Hematopoietic multipotent progenitor cell (in vitro differentiated cells): Measurements from ENCODE around the gene VSTM2L. TPM values are rescaled to one million over a fixed set of nuclear protein-coding genes. Genes with fewer than 3 reads are reported as not detected.

Source experiments
- DNase-seq, 3 donors: peaks; one replicate each; pipeline ENCODE4 v3.0.0-alpha.2; 2011 to 2015; ENCODE audit warnings: low read depth in 2 of 3, low spot score in 2 of 3
- total RNA-seq: library from RNA; depleted of rRNA; stranded (reverse); fragments of >200 nt; gene quantifications from one replicate; pipeline ENCODE4 v1.2.3, GENCODE V29; 2012

The VSTM2L gene
- total RNA-seq, 1 donor: not detected

DNA sequence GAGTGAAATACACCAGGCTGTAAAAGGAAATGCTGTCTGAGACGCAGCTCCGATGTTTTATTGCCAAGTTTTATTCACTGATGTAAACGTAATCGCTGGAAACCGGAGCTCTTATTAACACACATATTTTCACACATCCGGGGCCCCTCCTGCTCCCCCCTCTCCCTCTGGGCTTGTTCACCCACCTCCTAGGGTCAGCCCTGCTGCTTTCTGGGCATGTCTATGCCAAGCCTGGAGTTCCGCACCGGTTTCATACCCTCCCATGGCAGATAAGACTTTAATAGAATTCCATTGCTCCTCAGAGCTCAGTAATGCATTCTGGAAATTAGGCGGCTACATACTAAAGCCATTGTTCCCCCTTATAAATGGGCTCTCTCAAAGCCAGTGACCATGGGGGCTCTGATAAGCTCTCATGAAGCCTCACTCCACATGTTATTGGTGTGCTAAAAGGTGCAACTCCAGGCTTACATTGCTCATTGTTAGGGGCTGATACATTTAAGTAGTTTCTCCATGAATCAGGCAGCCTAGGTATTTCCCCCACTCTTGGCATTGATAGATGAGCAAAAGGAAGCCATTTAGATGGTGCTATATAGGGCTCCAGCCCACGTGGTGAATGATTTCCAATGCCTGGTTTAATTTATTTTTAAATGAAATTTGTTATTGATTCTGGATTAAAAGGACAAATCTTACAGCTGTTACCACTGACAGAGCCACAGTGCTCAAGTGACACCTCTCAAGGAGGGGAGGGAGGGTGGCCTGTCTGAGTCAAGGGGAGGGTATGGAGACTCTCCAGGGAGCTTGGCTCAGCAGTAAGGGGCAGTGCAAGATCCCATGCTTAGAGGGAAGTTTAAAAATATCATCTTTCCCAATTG, 4.5 kb upstream of the VSTM2L start:
- DNase-seq: no peak

DNA sequence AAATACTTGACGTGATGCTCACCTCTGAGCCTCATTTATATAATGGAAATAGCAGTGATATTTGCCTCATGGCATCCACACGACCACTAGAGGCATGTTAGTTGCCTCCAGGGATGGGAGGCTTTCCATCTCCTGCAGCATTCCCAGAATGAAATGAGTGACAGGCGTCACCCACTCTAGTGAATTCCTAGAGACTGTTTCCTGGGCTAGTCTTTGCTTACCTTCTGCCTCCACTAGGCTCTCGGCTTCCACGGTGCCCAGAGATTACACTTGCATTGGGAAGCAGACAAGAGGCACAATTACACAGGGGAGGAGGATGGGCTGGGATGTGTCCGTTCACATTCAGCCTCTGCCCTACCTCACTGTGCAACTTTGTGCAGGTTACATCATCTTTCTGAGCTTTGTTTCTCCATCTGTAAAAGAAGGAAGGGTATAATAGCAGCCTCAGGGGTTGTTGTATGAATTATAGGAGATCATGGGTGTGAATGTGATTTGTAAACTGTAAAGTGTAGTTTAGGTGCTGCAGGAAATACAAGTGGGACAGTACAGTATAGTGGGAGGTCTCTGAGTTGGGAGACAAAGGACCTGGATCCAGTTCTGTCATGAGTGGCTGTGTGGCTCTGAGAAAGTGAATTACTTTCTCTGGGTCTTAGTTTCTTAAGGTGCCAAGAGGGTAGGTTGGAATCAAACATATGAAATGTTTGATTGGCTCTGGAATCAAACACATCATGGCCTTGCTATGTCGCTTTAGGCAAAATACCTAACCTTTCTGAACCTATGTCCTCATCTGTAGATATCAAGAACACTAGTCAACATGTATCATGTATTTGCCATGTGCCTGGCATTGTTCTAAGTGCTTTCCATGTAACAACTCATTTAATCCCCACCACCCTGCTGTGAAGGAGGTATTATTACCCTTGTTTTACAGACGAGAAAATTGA, 3.6 kb upstream of the VSTM2L start:
- DNase-seq: no peak

DNA sequence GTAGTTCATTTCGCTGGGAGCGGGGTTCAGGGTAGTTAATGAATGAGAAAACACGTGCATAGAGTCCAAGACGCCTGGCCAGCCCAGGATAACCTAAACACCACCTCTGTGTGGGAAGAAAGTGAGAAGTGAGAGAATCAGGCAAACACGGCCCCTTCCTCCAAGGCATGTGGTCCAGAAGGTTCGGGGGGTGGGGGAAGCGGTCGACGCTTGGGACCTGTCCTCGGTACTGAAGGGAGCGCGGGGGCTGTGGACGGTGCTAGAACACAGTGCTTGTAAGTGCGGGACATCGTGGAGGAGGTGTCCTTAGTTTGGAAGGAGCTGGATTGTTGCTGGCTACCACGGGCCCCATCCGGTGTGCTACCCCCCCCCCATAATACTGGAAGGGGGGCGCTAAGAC, 1.7 kb upstream of the VSTM2L start:
- peak in 2 of 3 donors; percentile 22 to 47 for DNase-seq

DNA sequence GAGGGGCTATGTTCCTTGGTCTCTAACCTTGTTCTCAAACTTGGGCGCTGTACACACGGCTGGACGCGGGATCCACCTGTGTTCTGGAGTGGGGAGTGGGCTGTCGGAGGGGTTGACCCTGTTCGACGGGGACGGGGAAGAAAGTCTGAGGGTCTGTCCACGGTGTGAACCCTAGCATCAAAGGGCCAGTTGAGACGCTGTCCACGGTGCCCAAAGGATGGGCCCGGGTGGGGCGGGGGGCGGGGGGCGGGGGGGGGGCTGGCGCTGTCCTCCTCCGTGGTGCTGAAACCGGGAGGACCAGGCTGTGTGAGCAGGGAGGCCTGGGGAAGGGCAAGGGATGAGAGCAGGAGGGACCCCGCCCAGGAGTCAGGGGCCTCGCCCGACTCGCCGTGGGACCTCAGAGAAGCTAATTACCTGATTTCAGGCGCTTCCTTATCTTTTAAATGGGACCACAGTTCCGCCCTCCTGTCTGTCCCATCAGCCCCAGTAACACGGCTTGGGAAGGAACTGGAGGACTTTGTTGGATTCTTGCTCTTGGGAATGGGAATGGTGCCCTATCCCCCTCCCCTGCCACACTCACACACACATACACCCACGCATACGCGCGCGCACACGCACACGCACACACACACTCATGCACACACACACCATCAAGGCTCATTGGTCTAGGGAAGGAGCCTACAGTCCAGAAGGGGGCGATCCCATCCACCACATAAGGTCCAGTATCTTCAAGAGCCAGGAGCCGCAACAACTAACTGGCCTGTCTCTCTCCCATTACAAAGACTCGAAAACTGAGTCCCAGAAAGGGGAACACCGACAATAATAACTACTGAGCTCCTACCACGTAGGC, 1.0 kb upstream of the VSTM2L start:
- peak in 2 of 3 donors; percentile 28 to 37 for DNase-seq

DNA sequence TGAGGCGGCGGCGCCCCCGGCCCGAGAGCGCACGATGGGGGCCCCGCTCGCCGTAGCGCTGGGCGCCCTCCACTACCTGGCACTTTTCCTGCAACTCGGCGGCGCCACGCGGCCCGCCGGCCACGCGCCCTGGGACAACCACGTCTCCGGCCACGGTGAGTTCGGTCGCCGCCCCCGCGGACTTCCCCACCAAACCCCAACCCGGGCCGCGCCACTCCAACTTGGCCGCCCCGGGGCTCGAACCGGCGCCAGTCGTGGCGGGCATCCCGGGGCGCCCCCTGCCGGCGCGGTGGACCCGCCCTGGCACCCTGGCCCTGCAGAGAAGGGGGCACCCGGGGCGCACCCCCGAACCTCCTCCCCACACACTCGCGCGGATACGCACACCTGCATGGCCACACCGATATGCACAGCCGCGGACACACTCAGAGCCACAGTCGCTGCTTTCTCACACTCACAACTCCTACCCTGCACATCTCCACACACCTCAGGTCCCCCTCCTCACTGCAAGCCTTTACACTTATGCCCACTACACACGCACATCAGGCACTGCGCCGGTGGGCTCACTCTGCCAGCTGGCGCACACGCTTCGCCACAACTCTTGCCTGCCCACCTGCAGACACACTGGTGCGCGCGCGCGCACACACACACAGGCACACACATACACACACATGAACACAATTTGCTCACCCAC, 535 bp downstream of the VSTM2L start:
- DNase-seq: no peak

DNA sequence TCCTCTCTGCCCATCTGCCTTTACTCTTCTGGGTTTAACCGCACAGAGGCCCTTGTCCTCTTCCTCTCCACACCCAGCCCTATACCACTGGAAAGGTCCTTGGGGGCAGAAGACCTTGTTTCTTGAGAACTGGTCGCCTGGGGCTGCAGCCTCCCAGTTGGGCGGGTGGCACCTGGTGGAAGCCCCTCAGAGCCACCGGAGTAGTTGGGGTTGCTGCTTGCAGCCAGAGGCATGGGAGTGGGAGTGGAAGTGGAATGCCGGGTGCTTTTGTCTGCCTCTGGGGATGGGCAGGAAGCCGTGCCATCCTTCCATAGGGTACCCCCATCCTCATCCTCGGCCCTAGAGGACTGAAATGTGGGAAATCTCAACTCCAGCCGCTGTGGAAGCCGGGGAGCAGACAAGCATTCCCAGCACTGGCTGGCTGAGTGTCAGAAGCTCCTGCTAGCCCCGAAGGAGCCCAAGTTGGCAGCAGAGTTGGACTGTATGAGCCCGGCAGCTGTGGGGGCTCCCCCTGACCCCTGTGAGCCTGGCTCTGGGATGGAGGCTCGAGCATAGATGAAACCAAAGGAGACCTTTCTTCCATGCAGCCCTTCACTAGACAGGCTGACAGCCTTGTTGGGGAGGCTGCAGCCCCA, 1.2 kb downstream of the VSTM2L start:
- DNase-seq: no peak

DNA sequence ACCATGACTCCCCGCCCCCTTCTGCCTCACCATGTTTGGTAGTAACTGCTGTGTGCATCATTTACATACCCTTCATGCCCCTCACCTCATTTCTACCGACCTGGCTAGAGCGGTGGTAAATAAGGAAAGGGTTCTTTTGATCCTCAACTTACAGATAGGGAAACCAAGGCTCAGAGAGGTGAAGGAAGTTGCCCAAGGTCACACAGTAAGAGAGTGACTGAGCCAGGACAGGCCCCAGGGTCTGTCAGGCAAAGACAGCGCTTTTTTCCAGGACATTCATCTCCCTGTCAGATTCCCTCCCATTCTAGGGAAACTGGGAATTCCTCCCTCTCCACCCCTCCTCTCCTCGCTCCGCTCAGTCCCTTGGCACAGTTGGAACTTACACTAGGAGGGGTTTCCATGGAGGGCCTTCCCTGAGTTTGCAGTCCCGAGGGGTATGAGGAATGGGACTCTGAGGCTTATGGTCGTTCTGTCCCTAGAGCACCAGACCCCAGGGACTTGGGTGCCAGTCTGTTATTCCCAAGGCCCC, 2.0 kb downstream of the VSTM2L start:
- no peak for DNase-seq

DNA sequence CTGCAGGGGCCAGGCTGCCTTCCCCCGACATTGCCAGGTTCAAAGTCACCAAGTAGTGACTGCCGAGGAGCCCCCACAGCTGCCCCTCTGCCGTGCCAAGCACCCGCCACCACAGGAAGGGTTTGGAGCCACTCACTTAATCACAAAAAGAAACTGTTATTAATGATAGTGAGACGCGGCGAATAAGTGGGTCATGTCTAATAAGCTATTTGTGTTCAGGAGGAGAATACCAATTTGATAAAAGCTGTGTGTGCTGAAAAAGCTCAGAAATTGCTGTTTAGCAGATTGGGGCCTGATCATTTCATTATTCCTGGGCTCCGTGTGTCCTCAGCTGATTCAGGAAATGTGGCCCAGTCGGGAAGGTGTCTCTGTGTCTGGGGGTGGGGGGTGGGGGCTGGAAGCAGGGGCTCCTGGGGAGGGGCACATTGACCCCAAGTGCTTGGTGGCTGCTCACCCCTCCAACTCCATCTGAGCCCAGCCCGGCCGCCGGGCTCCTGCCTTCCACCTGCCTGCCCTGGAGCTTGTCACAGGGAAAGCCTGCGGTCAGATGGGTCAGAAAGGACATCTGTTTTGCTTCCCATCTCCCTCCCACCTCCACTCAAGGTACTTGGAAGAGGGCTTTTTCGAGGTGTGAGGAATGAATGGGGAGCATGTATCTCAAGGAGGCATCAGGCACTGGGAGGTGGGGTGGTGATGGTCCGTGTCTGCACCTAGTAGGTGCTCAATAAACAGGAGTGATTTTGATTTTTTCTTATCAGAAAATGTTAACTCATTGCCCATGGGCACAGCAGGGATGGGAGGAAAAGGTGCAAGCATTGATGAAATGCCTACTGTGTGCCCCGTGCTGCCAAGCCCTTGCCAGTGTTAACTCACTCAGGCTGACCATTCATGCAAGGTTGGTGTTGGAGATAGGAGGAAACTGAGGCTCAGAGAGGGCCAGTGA, 3.0 kb downstream of the VSTM2L start:
- no peak for DNase-seq

DNA sequence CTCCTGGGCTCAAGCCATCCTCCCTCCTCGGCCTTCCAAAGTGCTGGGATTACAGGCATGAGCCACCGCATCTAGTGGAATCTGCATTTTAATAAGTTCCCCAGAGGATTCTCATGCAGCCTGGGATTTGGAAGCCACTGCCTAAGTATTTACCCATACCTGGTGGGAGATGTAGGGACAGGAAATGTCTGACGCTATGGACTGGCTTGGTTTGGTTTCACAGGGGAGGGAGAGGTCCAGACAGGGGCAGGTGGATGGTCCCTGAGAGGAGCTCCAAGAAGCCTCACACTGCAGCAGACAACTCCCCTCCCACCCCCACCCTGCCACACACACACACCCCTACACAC, 4.4 kb downstream of the VSTM2L start:
- no peak for DNase-seq

DNA sequence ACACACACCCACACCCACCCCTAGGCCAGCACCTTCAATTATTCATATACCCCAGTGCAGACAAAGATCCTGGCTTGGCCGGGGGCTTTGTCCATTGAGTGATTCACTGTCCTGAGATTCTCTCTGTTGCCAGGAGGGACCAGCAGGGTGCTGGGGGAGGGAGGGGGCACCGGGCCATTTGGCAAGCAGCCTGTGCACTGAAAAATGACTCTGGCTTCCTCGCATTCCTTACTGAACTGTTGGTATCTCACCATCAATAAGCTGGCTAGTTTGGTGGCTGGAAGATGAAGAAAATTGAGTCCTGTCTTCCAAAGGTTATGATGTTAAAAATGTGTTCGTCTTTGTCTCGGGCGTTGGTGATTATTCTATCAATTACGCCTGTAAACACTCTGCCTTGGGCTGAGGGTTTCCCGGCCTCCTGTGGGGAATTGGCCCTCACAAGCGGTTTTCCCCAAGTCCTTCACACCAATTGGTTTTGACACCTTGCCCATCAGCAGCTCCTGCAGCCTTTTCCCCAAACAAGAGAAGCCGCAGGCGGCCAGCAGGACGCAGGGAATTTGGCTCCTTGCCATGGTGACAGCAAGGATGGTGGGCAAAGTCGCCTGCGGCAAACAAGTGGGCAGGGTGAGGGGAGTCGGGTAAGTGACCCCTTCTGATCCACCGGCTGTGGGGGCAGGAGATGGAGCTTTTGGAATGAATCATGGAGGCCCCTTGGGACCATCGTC, 4.9 kb downstream of the VSTM2L start:
- DNase-seq: no peak

DNA sequence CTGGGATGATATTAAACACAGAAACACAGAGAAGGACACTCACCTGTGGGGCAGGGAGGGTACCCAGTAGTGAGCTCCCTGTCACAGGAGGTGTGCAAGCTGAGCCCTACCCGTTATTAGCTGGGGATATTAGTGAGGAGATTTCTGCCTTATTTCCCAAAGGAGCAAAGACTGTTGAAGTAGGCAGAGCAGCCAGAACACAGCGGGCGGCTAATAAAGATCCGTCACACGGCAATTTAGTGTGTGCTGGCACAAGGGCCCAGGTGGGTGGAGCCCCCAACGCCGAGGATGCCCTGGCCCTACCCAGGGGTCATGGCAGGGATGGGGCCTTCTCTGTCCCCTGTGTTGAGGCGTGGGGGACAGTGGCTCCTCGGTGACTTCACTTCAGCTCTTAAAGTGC, 8.3 kb downstream of the VSTM2L start:
- no peak for DNase-seq

DNA sequence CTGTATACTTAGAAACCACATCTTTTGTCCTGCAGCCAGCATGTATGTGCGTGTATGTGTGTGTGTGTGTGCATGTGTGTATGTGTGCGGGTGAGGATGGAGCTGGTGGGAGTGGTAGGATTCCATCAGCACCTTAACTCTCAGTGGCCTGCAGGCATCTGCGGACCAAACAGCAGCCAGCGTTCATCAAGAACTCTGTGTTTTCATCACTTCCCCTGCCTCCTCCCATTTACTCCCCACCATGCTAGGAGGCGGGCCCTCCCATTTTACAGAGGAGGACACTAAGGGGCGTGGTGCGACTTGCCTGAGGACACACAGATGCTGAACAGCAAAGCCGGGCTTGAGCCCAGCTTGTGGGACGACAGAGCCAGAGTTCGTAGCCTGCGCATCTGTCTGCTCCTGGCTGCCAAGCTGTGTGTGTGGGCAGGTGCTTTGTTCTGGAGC, 8.9 kb downstream of the VSTM2L start:
- no peak for DNase-seq

DNA sequence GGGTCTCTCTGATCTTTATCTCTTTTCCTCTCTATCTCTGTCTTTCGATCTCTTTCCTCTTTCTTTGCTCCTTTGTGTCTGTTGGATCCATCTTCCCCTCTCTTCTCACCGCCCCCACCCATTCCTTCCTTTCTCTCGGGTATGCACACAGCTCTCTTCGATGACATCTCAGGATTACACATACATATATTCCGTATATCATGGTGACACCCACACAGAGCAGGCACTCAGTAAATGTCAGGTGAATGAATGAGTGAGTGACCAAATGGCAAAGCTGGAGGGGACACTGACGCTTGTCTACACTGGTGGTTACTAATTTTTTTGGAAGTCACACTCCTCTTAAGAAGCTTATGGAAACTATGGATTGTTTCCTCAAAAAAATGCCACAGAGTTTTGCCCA, 9.9 kb downstream of the VSTM2L start:
- DNase-seq: no peak

DNA sequence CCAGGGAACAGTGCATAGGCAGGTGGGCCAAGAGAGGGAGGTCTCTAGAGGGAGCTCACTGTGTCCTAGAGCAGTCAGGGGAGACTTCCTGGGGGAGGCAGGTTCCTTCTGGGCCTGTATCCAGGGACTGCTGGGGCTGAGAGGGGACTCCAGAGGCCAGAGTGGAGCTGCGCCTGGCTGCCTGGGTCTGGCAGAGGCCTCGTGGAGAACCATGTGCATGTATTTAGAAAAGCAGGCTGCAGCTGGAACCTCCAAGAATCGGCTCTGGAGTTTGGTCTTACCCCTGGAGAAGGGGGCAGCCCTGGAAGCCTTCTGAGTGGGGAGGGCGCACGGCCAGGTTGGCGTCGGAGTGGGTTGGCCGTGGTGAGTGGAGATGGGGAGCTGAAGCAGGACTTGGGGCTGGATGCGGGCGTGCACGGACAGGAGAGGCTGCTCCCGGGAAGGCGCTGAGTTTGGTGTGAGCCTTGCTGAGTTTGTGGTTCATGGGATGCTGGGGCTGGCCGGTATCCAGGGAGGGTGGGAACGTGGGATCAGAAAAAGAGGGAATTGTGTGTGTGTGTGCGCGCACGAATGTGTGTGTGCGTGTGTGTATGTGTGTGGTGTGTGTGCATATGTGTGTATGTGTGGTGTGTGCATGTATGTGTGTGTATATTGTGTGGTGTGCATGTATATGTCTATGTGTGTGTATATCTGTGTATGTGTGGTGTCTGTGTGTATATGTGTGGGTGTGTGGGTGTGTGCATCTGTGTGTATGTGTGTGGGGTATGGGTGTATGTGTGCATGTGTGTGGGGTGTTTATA, 10.8 kb downstream of the VSTM2L start:
- DNase-seq: no peak

DNA sequence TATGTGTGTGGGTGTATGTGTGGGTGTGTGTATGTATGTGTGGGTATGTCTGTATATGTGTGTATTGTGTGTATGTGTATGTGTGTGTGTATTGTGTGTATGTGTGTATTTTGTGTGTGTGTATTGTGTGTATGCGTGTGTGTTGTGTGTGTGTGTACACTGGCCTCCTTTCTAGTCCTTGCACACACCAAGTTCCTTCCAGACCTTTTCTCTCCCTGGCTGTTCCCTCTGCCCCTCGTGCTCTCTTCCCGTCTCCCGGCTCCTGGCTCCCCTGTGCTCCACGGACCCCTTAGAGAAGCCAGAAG, 11.4 kb downstream of the VSTM2L start:
- no peak for DNase-seq

DNA sequence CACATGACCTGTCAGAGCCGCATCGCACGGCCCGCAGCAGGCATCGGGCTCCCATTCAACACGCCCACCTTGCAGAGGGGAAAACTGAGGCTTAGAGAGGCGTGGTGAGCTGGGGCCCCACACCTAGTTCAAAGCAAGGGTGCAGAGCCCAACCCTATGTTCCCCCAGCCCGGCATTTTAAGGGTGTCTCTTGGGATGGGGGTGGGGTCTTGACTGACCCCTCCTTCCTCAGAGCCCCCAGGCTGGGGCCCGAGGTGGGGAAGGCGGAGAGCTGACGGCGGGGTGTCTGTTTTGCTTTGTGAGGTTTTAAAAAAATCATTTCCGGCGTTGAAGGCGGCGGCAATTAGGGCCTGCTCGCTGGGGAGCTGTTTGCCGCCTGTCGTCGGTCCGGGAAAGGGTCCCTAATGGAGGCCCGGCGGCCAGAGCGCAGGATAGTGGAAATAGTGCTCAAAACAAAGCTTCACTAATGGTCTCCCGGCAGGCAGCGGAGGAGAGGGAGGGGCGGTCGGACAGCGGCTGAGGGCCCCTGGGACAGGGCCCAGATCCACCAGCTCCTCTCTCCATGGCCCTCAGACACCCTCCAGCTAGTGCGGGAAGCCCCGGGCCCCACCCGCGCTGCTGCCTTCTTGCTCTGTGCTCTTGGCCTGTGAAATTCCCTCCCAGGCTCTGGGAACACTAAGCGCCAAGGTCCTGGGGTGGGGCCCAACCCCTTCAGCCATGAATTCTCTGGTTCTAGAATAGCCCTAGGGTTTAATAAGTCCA, 11.9 kb downstream of the VSTM2L start:
- DNase-seq: peak in 2 of 3 donors; percentile 23 to 39
